ENCODE data around the gene ATP8A2. TPM values are rescaled to one million over a fixed set of nuclear protein-coding genes. Genes with fewer than 3 reads are reported as not detected.

ATP8A2 gene
- total RNA-seq, 3 donors from 2014 or later (not counting 1 experiment from before 2014, with no cell fraction given) = 0.43 to 0.68 (median 0.59) TPM

- intact Hi-C loops (cut with micrococcal nuclease) = no loop called here
- Mint-ChIP-seq H3K27ac (no peak overlapping the region), H3K9me3 (no peaks in the 10 kb centered on the region), H3K36me3 (no peaks in the 10 kb centered on the region), H3K27me3 (ENCODE audit: low read depth in 2 of 2) (peaks cover 38 to 64% of the 10 kb centered on the region in 2 donors), H3K4me1 (no peaks in the 10 kb centered on the region), H3K4me3 (no peak overlapping the region)
- DNase-seq (no peak), ATAC-seq (no peak)
- no peaks in the 10 kb centered on the region for H3K36me3 ChIP-seq (ENCODE audit: control insufficient read depth, insufficient read depth, low read length)
- TF ChIP-seq CTCF (IDR thresholded peaks at IDR 0.05) = no peak
- no peak overlapping the region for H3K27ac ChIP-seq (ENCODE audit: low read length)
- H3K4me1 ChIP-seq (ENCODE audit: control insufficient read depth, insufficient read depth, low read length) = peaks cover 2% of the 10 kb centered on the region
- H3K9me3 ChIP-seq (ENCODE audit: control insufficient read depth, insufficient read depth, low read length) = no peaks in the 10 kb centered on the region
- WGBS (ENCODE audit: insufficient coverage) = no CpG with 5 or more reads among the region's 1 CpG
- no peak overlapping the region for H3K4me3 ChIP-seq (ENCODE audit: low read length)
- peaks cover 11% of the 10 kb centered on the region for H3K27me3 ChIP-seq (ENCODE audit: control insufficient read depth, insufficient read depth, low read length)
Observed at GRCh38 chr13:25379011-25379410, 7.2 kb downstream of the ATP8A2 start.

- TF ChIP-seq CTCF (IDR thresholded peaks at IDR 0.05) = no peak
- Mint-ChIP-seq H3K36me3 (no peaks in the 10 kb centered on the region), H3K4me1 (no peaks in the 10 kb centered on the region), H3K27ac (no peak overlapping the region), H3K27me3 (ENCODE audit: low read depth in 2 of 2) (peaks cover 34 to 64% of the 10 kb centered on the region in 2 donors), H3K4me3 (no peak overlapping the region), H3K9me3 (no peaks in the 10 kb centered on the region)
- Histone ChIP-seq H3K4me3 (ENCODE audit: low read length) (no peak overlapping the region), H3K9me3 (ENCODE audit: control insufficient read depth, insufficient read depth, low read length) (no peaks in the 10 kb centered on the region), H3K36me3 (ENCODE audit: control insufficient read depth, insufficient read depth, low read length) (no peaks in the 10 kb centered on the region), H3K4me1 (ENCODE audit: control insufficient read depth, insufficient read depth, low read length) (peaks cover 2% of the 10 kb centered on the region), H3K27me3 (ENCODE audit: control insufficient read depth, insufficient read depth, low read length) (peaks cover 8% of the 10 kb centered on the region), H3K27ac (ENCODE audit: low read length) (no peak overlapping the region)
- WGBS (ENCODE audit: insufficient coverage) = 71% methylated on average over 4 of the region's 4 CpGs
- DNase-seq (no peak), ATAC-seq (no peak)
- intact Hi-C loops (cut with micrococcal nuclease) = no loop called here
Observed at GRCh38 chr13:25380082-25380481, 8.3 kb downstream of the ATP8A2 start.

- 71% methylated on average over 6 of the region's 7 CpGs for WGBS (ENCODE audit: insufficient coverage)
- Mint-ChIP-seq H3K4me3 (no peak overlapping the region), H3K27me3 (ENCODE audit: low read depth in 2 of 2) (peaks cover 30 to 56% of the 10 kb centered on the region in 2 donors), H3K36me3 (no peaks in the 10 kb centered on the region), H3K4me1 (no peaks in the 10 kb centered on the region), H3K27ac (no peak overlapping the region), H3K9me3 (no peaks in the 10 kb centered on the region)
- Histone ChIP-seq H3K4me3 (ENCODE audit: low read length) (no peak overlapping the region), H3K9me3 (ENCODE audit: control insufficient read depth, insufficient read depth, low read length) (no peaks in the 10 kb centered on the region), H3K4me1 (ENCODE audit: control insufficient read depth, insufficient read depth, low read length) (no peaks in the 10 kb centered on the region), H3K27ac (ENCODE audit: low read length) (no peak overlapping the region), H3K27me3 (ENCODE audit: control insufficient read depth, insufficient read depth, low read length) (peaks cover 5% of the 10 kb centered on the region), H3K36me3 (ENCODE audit: control insufficient read depth, insufficient read depth, low read length) (no peaks in the 10 kb centered on the region)
- intact Hi-C loops (cut with micrococcal nuclease) = no loop called here
- DNase-seq (no peak), ATAC-seq (no peak)
- TF ChIP-seq CTCF (IDR thresholded peaks at IDR 0.05) = no peak
Observed at GRCh38 chr13:25380741-25381324, 9.1 kb downstream of the ATP8A2 start.

All from natural killer cell (primary cell).